Measurements from ENCODE around the gene JUP.

Gene JUP

GRCh38 chr17:41748275-41748674 lies 38.2 kb downstream of the JUP start:
- no peak for DNase-seq

DNA sequence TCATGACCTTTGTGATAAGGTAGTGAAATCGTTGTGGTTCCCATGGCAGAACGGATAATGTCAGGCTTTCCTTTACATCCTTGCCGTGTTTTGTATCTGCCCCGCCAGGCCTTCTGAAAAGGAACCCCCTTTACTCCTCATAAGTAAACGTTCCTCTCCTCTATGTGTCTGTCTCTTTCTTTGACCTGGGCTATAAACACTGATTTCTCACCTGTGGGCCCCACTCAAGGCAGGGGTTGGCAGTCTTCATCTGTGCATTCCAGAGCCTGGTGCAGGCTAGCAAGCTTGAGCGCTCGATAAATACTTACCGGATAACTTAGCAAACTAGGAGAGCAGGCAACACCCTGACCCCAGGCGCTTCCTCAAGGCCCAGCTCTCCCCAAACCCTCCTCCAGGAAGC lies 44.8 kb downstream of the JUP start:
- no peak for DNase-seq

- DNase-seq = no peak
Measured at GRCh38 chr17:41740506-41740905, 46.0 kb downstream of the JUP start.

DNA sequence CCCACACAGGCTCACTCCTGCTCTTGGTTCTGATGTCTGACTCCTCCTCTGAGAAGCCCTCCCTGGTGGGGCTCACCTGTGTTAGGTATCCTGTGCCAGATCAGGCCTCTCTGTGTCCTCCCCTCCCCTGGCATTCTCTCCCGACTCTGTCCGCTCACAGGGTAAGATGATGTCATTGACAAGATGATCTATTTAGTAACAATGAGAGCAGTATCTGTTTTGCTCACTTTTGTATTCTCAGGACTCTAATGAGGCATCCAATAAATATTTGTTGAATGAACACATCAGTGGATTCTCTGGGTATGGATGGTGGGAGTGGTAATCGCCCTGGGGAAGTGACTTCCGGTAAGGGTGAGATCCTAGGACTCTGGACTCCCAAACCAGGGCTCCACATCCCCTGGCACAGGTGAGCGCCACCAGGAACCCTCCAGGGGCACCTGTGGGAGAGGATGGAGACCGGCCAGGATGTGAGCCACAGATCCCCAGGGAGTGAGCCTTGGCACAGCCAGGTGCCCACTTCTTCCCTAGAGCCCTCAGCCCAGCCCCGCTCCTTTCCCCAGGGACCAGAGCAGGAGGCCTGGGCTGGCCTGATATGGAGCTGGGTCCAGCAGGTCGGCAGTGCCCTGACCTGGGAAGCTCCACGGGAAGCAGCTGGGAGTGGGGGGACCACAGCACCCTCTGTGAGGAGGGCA lies 46.7 kb downstream of the JUP start:
- DNase-seq = no peak

DNA sequence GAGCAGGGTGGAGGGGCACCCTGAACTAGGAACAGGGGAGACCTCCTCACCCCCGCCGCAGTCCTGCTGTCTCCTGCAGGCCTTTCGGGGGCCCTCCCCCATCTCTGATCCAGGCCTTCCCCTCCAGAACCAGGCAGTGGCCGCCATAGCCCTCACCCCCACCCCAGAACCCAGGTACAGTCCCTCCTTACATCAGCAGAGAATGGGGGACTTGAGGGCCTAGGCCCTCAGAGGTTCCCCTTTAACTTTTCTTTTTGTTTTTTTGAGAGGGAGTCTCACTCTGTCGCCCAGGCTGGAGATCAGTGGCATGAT lies 47.8 kb downstream of the JUP start:
- no peak for DNase-seq

GRCh38 chr17:41738077-41738800 lies 48.3 kb downstream of the JUP start:
- peak; percentile 77 for DNase-seq

GRCh38 chr17:41737680-41738023 lies 48.9 kb downstream of the JUP start:
- no peak for DNase-seq

DNA sequence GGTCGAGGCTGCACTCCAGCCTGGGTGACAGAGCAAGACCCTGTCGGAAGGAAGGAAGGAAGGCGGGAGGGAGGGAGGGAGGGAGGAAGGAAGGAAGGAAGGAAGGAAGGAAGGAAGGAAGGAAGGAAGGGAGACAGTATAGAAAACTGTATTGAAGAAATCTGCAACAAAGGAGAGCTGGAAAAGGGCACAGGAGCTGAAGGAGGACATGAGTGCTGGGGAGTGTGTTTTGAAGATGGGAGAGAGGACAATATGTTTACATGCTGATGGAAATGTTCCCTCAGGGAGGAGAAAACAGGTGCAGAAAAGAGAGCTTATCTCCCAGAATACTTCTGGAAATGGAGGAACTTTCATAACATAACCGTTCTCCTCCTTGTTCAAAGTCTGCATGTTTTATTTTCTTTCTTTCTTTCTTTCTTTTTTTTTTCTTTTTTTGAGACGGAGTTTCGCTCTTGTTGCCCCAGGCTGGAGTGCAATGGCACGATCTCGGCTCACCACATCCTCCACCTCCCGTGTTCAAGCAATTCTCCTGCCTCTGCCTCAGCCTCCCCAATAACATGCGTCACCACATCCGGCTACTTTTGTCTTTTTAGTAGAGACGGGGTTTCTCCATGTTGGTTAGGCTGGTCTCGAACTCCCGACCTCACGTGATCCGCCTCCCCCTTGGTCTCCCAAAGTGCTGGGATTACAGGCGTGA lies 49.4 kb downstream of the JUP start:
- no peak for DNase-seq

GRCh38 chr17:41735744-41736143 lies 50.8 kb downstream of the JUP start:
- no peak for DNase-seq

- DNase-seq = no peak
Measured at GRCh38 chr17:41734949-41735313, 51.6 kb downstream of the JUP start.

GRCh38 chr17:41734139-41734948 lies 52.2 kb downstream of the JUP start, which contains the start of gene HAP1:
TSS of gene HAP1 (minus strand) at chr17:41734643. CDS start at chr17:41734634, 9 bp downstream.
- DNase-seq = no peak

GRCh38 chr17:41733348-41734138 lies 53.0 kb downstream of the JUP start:
- DNase-seq = no peak

GRCh38 chr17:41731836-41732235 lies 54.7 kb downstream of the JUP start:
- no peak for DNase-seq

DNA sequence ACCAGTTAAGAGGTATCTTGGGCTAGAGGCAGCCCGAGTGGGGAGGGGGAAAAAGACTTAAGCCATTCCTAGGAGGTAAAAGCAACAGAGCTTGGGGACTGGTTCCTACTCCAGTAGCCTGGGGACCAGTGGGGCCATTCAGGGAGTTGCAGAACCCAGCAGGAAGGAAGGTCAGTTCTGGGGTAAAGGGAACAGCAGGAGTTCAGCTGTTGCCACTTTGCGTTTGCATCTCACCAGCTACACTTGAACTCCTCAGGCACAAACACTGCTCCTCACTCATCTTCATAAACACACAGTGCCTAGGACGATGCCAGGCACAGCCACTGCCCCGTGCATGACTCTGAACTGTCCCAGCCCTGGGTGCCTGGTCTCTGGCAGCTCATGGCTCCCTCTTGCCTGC lies 56.0 kb downstream of the JUP start:
- DNase-seq = no peak

- no peak for DNase-seq
Measured at GRCh38 chr17:41728056-41728455, 58.5 kb downstream of the JUP start.

GRCh38 chr17:41725134-41725533 lies 61.4 kb downstream of the JUP start:
- no peak for DNase-seq

DNA sequence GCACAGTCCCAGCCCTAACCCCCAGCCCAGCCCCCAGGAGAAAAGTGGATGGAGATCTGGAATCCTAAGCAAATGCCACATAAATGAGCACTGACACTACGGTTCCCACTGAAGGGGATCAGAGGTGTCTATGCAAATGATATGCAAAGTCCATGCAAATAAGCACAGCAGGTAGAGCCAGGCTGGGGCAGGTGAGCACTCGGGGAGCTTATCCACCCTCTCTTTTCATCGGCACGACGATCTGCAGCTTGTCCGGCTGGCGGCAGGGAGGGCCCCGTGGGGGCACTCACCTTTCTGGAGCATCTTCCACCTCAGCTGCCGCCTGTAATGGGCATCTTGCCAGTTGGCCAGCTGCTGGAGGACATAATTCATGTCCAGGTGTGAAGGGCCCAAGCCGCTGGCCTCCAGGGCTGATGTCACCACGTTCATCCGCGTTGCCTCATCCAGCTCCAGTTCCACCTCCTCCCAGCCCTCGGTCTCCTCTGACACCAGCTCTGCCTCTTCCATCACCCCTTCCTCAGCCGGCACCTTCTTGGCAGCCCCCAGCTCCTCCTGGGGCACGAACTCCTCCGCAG lies 61.9 kb downstream of the JUP start:
- DNase-seq = no peak

GRCh38 chr17:41723801-41724475 lies 62.6 kb downstream of the JUP start:
- no peak for DNase-seq

- no peak for DNase-seq
Measured at GRCh38 chr17:41722231-41722630, 64.3 kb downstream of the JUP start.

GRCh38 chr17:41718287-41718645 lies 68.2 kb downstream of the JUP start:
- DNase-seq = no peak

DNA sequence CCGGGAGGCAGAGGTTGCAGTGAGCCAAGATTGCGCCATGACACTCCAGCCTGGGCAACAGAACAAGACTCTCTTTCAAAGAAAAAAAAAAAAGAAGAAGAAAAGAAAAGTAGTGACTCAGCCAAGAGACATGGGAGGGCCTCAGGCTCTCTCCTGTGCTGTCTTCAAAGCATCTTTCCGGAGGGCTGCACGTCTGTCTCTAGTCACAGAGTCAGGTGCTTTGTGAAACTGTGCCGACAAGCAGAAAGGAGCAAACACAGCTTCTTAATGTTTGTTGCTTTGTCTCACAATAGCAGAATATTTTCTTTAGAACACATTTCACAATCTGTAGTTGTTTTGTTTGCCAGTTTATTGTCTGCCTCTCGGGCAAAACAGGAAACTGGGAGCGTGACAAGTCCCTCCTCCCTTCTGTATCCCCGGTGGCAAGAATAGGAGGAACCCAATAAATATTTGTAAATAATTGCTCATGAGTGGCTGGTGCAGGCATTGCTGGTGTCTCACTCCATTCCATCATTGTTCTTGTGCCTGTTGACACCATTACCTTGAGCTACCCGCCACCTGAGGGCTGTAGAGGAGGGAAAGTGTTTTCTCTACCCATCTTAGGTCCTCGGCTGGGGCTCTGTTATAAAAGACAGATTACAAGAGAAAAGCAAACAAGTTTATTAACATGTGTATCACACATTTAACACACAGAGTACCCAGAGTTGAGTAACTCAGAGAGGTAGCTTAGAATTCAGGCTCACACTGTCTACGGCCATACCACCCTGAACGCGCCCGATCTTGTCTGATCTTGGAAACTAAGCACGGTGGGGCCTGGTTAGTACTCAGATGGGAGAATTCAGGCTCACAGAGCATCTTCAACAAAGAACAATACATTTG lies 68.9 kb downstream of the JUP start:
- no peak for DNase-seq

Measured in CD4-positive, alpha-beta T cell treated with Interleukin-15 for 1 hour (primary cell).